Ecto neural progenitor cell (in vitro differentiated cells): ENCODE measurements around the gene CYP1A1.

Experiments
- DNase-seq: peaks from one replicate; pipeline ENCODE4 v3.0.0-alpha.2; 2018; ENCODE audit warnings: low spot score

The CYP1A1 gene

DNA sequence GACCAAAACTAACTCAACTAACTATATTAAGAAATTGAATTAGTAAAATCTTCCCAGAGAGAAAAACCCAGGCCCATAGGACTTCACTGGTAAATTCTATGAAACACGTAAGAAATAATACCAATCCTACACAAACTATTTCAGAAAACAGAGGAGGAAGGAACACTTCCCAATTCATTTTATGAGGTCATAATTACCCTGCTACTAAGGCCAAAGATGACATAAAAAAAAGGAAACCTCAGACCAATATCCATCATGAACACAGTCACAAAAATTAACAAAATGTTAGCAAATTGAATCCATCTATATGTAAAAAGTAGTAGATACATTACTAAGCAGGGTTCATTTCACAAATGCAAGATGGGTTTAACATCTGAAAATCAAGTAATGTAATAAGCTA is 33.0 kb downstream of the CYP1A1 start:
- DNase-seq, result no peak

DNA sequence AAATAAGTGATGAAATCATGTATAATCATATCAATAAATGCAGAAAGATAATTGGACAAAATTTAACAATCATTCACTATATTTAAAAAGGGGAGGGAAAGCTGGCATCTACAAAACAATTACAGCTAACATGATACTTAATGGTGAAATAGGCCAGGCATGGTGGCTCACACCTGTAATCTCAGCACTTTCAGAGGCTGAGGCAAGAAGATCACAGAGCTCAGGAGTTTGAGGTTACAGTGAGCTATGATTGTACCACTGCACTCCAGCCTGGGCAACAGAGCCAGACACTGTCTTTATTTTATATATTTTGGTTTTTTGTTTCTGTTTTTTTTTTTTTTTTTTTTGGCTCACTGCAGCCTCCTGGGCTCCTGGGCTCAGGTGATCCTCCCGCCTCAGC is 41.6 kb downstream of the CYP1A1 start:
- no peak for DNase-seq

DNA sequence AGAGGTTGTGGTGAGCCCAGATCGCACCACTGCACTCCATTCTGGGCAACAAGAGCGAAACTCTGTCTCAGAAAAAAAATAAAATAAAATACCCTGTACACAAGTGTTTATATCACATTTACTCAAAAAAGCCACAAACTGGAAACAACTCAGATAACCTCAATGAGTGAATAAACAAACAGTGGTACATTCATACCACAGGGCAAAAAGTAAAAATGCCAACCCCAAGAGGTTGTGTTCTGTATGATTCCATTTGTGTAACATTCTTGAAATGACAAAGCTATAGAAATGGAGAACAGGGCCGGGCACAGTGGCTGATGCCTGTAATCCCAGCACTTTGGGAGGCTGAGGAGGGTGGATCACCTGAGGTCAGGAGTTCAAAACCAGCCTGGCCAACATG is 42.4 kb downstream of the CYP1A1 start:
- DNase-seq, result no peak

DNA sequence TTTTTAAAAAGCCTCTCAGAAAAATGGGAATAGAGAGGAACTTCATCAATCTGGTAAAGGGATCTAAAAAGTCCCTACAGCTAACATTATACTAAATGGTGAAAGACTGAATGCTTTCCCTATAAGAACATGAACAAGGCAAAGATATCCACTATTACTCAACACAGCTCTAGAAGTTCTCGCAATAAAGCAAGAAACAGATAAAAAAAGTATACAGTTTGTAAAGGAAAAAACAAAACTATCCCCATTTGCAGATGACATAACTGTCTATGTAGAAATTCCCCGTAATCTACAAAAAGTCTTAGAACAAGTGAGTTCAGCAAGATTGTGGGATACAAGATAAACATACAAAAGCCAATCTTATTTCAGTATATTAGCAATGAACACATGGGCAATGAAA is 44.9 kb downstream of the CYP1A1 start:
- DNase-seq, result no peak

DNA sequence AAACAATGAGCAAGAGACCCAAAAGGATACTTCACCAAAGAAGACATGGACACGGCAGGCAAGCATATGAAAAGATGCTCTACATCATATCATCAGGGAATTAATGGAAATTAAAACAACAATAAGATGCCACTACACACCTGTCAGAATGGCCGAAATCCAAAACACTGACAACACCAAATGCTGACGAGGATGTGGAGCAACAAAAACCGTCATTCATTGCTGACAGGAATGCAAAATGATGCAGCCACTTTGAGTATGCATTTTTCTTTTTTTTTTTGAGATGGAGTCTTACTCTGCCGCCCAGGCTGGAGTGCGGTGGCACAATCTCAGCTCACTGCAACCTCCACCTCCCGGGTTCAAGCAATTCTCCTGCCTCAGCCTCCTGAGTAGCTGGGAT is 48.5 kb downstream of the CYP1A1 start:
- no peak for DNase-seq

DNA sequence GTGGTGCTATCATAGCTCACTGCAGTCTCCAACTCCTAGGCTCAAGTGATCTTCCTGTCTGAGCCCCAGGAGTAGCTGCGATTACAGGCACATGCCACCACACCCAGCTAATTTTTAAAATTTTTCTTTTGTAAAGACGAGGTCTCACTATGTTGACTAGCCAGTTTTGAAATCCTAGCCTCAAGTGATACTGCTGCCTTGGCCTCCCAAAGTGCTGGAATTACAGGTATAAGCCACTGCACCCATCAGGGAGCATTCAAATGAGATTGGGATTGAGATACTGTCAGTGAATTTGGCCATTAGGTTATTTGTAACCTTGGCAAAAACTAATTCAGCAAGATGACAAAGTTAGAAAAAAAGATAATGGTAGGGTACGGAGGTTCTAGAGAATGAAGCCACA is 51.2 kb downstream of the CYP1A1 start:
- DNase-seq, result no peak

DNA sequence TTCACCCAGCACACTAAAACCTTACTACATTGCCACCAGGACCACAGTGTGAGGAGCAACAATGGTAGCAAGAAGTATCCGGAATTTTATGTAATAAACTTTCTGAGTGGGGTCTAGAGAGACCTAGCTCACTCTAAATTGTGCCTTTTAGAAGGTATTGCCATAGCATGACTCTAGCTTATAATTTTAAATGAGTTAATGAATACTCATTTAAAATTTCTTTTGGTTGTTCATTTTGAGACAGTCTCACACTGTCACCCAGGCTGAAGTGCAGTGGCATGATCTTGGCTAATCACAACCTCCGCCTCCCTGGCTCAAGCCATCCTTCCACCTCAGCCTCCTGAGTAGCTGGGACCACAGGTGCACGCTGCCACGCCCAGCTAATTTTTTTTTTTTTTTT is 55.7 kb downstream of the CYP1A1 start:
- no peak for DNase-seq
